Fibroblast of upper back skin (primary cell): ENCODE data around the gene PAEP.

ENCODE experiments used
- DNase-seq: peaks from one replicate; pipeline ENCODE4 v3.0.0-alpha.2; 2013

Gene PAEP

GRCh38 chr9:135602789-135603481 is 41.4 kb downstream of the PAEP start:
- peak; percentile 6 for DNase-seq

GRCh38 chr9:135604437-135605237 is 43.1 kb downstream of the PAEP start:
- DNase-seq, result no peak

GRCh38 chr9:135605238-135605781 is 43.8 kb downstream of the PAEP start:
- DNase-seq, result no peak

GRCh38 chr9:135606885-135607259 is 45.3 kb downstream of the PAEP start:
- DNase-seq, result no peak

GRCh38 chr9:135607401-135608293 is 46.1 kb downstream of the PAEP start:
- DNase-seq, result no peak

- no peak for DNase-seq
Observed at GRCh38 chr9:135608294-135608998, 46.9 kb downstream of the PAEP start.

- DNase-seq, result no peak
Observed at GRCh38 chr9:135608999-135609317, 47.4 kb downstream of the PAEP start.

GRCh38 chr9:135609366-135609955 is 47.9 kb downstream of the PAEP start:
- no peak for DNase-seq

- no peak for DNase-seq
Observed at GRCh38 chr9:135610290-135611141, 49.0 kb downstream of the PAEP start.

GRCh38 chr9:135611142-135611874 is 49.8 kb downstream of the PAEP start:
- DNase-seq, result no peak

- DNase-seq, result no peak
Observed at GRCh38 chr9:135611875-135612209, 50.3 kb downstream of the PAEP start.

GRCh38 chr9:135612437-135612836 is 50.9 kb downstream of the PAEP start:
- DNase-seq, result no peak

GRCh38 chr9:135612981-135613910 is 51.7 kb downstream of the PAEP start:
- no peak for DNase-seq

GRCh38 chr9:135613946-135614805 is 52.6 kb downstream of the PAEP start:
- no peak for DNase-seq

- DNase-seq, result no peak
Observed at GRCh38 chr9:135614821-135615665, 53.5 kb downstream of the PAEP start.

GRCh38 chr9:135615666-135616618 is 54.4 kb downstream of the PAEP start:
- no peak for DNase-seq
